GM12865 (cell line): ENCODE measurements around the gene SAPCD2.

Experiments
- DNase-seq: peaks from one replicate; pipeline ENCODE4 v3.0.0; 2010; ENCODE audit warnings: low read depth
- H3K4me3 ChIP-seq: 2 replicates; pipeline ENCODE4 v1.5.1; 2011; ENCODE audit warnings: mild to moderate bottlenecking, low read depth, low read length, control low read depth
- CTCF ChIP-seq: IDR thresholded peaks from 2 replicates; pipeline ENCODE4 v1.5.1; 2011; ENCODE audit warnings: low read length, control low read depth, low read depth, inconsistent platforms; ENCODE audit not compliant: insufficient read depth; ENCODE audit errors: missing control alignments

The SAPCD2 gene

GRCh38 chr9:137083394-137084004 is 13.1 kb upstream of the SAPCD2 start:
- no peak for TF ChIP-seq CTCF
- H3K4me3 ChIP-seq, result no peak overlapping the region
- DNase-seq, result peak; percentile 73

GRCh38 chr9:137082925-137083290 is 12.6 kb upstream of the SAPCD2 start:
- TF ChIP-seq CTCF, result no peak
- no peak overlapping the region for H3K4me3 ChIP-seq
- no peak for DNase-seq

- H3K4me3 ChIP-seq, result no peak overlapping the region
- TF ChIP-seq CTCF, result no peak
- no peak for DNase-seq
Measured at GRCh38 chr9:137082222-137082924, 12.0 kb upstream of the SAPCD2 start.

- H3K4me3 ChIP-seq, result no peak overlapping the region
- TF ChIP-seq CTCF, result no peak
Measured at GRCh38 chr9:137080260-137081122, 10.1 kb upstream of the SAPCD2 start.

GRCh38 chr9:137079401-137079787 is 9.0 kb upstream of the SAPCD2 start:
- no peak for TF ChIP-seq CTCF
- DNase-seq, result no peak
- no peak overlapping the region for H3K4me3 ChIP-seq

More at GRCh38 chr9:137080260-137081122, 10.1 kb upstream of the SAPCD2 start:
- no peak for DNase-seq

GRCh38 chr9:137078701-137079400 is 8.5 kb upstream of the SAPCD2 start:
- TF ChIP-seq CTCF, result no peak
- DNase-seq, result no peak
- peak overlapping the region; percentile 73 for H3K4me3 ChIP-seq
